ENCODE measurements around the gene RGS9BP. TPM values are rescaled to one million over a fixed set of nuclear protein-coding genes. Genes with fewer than 3 reads are reported as not detected.

Gene RGS9BP
- total RNA-seq, 2 experiments from 2014 or later: 0.18 to 0.32 TPM

DNA sequence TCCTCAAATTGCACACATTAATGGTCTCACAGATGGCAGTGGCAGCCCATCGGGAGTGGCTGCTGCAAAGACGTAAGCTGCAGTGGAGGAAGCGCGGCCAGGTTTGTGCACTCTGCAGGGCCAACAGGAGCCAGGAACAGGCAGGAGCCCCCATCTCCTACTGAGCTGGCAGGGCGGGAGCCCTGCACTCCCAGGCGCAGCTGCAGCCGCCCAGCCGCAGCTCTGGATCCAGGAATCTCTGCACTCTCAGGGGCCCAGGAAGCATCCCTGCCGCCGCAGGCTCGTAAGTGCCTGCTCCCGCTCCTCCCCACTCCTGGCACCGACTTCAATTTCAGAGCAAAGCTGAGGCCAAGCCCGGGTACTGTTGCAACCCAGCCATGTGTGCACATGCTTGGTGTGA, 38.2 kb upstream of the RGS9BP start:
- Mint-ChIP-seq H3K27me3 (no peaks in the 10 kb centered on the region), H3K36me3 (ENCODE audit: low read depth) (peaks cover 41% of the 10 kb centered on the region), H3K9me3 (no peaks in the 10 kb centered on the region), H3K4me3 (no peak overlapping the region), H3K4me1 (ENCODE audit: low read depth) (peaks cover 7% of the 10 kb centered on the region), H3K27ac (no peak overlapping the region)
- DNase-seq (no peak), ATAC-seq (no peak)
- ChIA-PET CTCF (interaction anchor here (1.0 kb wide), 1 partner anchor 18 kb away, joined by 3 read pairs; no protein-coding TSS in a partner anchor), POLR2A (no interaction called here)
- intact Hi-C loops (cut with micrococcal nuclease): no loop called here
- TF ChIP-seq CTCF (IDR thresholded peaks at IDR 0.05): no peak

- CTCF ChIA-PET: interaction anchor here (1.0 to 1.1 kb wide), 2 partner anchors 17 to 41 kb away, joined by 3 to 4 read pairs; no protein-coding TSS in a partner anchor
These were observed 37.0 kb upstream of the RGS9BP start for GRCh38 chr19:32638625-32639024.

DNA sequence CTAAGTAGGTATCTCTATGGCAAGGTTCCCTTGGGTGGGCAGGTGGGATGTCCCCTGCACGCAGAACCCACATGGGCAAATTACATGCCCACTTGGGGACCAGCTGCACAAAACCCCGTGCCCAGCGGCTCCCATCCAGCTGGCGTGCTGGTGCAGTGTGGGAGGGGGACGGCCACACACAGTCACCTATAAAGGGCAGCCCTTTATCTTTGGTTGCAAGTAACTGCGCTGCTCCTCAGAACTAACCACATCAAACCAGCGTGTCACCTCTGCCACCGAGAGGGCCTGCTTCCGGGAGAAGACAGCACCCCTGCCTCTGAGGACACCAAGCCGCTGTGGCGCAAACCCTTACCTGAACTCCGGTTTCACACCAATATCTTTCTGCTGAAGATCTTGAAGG, 32.9 kb upstream of the RGS9BP start:
- DNase-seq (peak; percentile 92), ATAC-seq (peak; percentile 95)
- Mint-ChIP-seq H3K27ac (peak overlapping the region; percentile 59), H3K4me3 (peak overlapping the region; percentile 13), H3K9me3 (no peaks in the 10 kb centered on the region), H3K27me3 (no peaks in the 10 kb centered on the region), H3K4me1 (ENCODE audit: low read depth) (peaks cover 42% of the 10 kb centered on the region), H3K36me3 (ENCODE audit: low read depth) (peaks cover 60% of the 10 kb centered on the region)
- intact Hi-C loops (cut with micrococcal nuclease): no loop called here
- POLR2A ChIA-PET: interaction anchor here (0.7 to 1.2 kb wide), 2 partner anchors 47 to 51 kb away, joined by 3 read pairs; no protein-coding TSS in a partner anchor
- CTCF ChIA-PET: interaction anchor here (1.2 to 1.5 kb wide), 2 partner anchors 43 to 334 kb away, joined by 3 read pairs; no protein-coding TSS in a partner anchor
- no peak for TF ChIP-seq CTCF (IDR thresholded peaks at IDR 0.05)

More at GRCh38 chr19:32638625-32639024, 37.0 kb upstream of the RGS9BP start:
- POLR2A ChIA-PET: no interaction called here
- intact Hi-C loops (cut with micrococcal nuclease): no loop called here
- DNase-seq: no peak
- H3K4me3 Mint-ChIP-seq: no peak overlapping the region
- H3K9me3 Mint-ChIP-seq: no peaks in the 10 kb centered on the region
- H3K27ac Mint-ChIP-seq: no peak overlapping the region
- H3K36me3 Mint-ChIP-seq (ENCODE audit: low read depth): peaks cover 51% of the 10 kb centered on the region
- ATAC-seq: no peak
- H3K27me3 Mint-ChIP-seq: no peaks in the 10 kb centered on the region
- H3K4me1 Mint-ChIP-seq (ENCODE audit: low read depth): peaks cover 17% of the 10 kb centered on the region
- TF ChIP-seq CTCF (IDR thresholded peaks at IDR 0.05): no peak

DNA sequence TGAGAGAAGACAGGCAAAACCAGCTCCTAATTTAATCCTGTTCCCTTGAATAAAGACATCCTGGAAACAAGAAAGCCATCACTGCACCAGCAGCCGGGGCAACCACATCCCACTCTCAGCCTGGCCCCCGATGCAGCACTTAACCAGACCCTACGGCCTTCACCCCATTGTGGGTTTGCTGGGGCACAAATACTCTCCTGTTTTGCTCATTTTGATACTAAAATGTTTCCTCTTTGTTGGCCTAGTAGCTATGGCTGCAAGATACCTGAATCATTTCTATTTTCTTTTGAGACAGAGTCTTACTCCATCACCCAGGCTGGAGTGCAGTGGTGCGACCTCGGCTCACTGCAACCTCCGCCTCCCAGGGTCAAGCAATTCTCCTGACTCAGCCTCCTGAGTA, 29.1 kb upstream of the RGS9BP start:
- Mint-ChIP-seq H3K36me3 (ENCODE audit: low read depth) (peaks cover 54% of the 10 kb centered on the region), H3K27me3 (no peaks in the 10 kb centered on the region), H3K4me3 (no peak overlapping the region), H3K9me3 (no peaks in the 10 kb centered on the region), H3K4me1 (ENCODE audit: low read depth) (peaks cover 43% of the 10 kb centered on the region), H3K27ac (peak overlapping the region; percentile 45)
- CTCF ChIA-PET: interaction anchor here (1.5 to 1.7 kb wide), 2 partner anchors 46 to 47 kb away, joined by 4 to 5 read pairs; no protein-coding TSS in a partner anchor
- ATAC-seq: peak; percentile 31
- peak; percentile 66 for DNase-seq
- TF ChIP-seq CTCF (IDR thresholded peaks at IDR 0.05): no peak
- POLR2A ChIA-PET: no interaction called here
- intact Hi-C loops (cut with micrococcal nuclease): no loop called here

- ChIA-PET CTCF (interaction anchor here (1.2 to 1.5 kb wide), 2 partner anchors 25 to 47 kb away, joined by 3 to 5 read pairs; no protein-coding TSS in a partner anchor), POLR2A (no interaction called here)
- no peak for ATAC-seq
- Mint-ChIP-seq H3K4me3 (no peak overlapping the region), H3K9me3 (no peaks in the 10 kb centered on the region), H3K36me3 (ENCODE audit: low read depth) (peaks cover 46% of the 10 kb centered on the region), H3K4me1 (ENCODE audit: low read depth) (peaks cover 37% of the 10 kb centered on the region), H3K27ac (no peak overlapping the region), H3K27me3 (no peaks in the 10 kb centered on the region)
- TF ChIP-seq CTCF (IDR thresholded peaks at IDR 0.05): no peak
- intact Hi-C loops (cut with micrococcal nuclease): no loop called here
- no peak for DNase-seq
These were observed 28.3 kb upstream of the RGS9BP start for GRCh38 chr19:32647361-32647760.

Data from activated CD8-positive, alpha-beta T cell treated with anti-CD3 and anti-CD28 coated beads for 36 hours (primary cell).